IPS-11a (cell line): ENCODE measurements around the gene PWP2.
"Not testable (repeated sequence)": the region's sequence is repeated elsewhere in the genome, so short reads cannot be mapped to it uniquely, and the experiment has no call there.

ENCODE experiments used
- H3K4me3 ChIP-seq: one replicate; pipeline ENCODE4 v1.5.1; 2013; ENCODE audit warnings: low read depth, low read length, control low read depth

PWP2 gene

GRCh38 chr21:44107026-44107501 is at the start of gene PWP2:
Gene PWP2, plus strand, starts transcription at chr21:44107399. Its CDS starts 18 bp downstream, at chr21:44107417.
- not testable (repeated sequence) for H3K4me3 ChIP-seq

DNA sequence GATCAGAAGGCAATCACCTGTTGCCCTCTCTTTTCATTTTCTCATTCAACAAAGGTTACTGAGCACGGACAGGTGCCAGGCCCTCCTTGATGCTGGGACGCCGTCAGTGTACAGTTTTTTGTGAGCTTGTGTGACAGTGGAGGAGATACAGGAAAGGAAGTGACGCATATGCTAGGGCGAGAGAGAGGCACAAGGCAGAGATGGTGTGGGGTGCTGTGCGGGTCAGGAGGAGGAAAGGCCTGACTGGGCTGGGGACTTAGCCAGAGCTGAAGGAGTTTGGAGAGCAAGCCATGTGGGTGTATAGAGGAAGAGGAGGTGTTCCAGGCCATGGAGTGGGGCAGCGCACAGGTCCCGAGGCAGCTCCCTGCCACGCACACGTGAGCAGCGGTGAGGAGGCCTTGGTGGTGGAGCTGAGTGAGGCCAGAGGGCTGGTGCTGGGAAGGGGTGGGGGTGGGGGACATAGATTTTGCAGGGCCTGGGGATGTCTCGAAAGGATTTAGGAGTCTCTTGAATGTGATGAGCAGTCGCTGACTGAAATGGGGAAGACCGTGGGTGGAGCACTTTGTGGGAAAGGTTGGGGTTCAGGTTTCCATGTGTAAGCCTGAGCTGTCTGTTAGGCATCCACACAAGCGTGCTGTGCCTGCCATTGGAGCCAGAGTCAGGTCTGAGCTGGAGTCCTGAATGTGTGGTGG is 49.1 kb upstream of the PWP2 start:
- H3K4me3 ChIP-seq, result no peak overlapping the region

GRCh38 chr21:44058652-44058964 is 48.6 kb upstream of the PWP2 start:
- no peak overlapping the region for H3K4me3 ChIP-seq

GRCh38 chr21:44058981-44059380 is 48.2 kb upstream of the PWP2 start:
- no peak overlapping the region for H3K4me3 ChIP-seq

- H3K4me3 ChIP-seq, result no peak overlapping the region
These were observed 47.5 kb upstream of the PWP2 start for GRCh38 chr21:44059710-44060109.

DNA sequence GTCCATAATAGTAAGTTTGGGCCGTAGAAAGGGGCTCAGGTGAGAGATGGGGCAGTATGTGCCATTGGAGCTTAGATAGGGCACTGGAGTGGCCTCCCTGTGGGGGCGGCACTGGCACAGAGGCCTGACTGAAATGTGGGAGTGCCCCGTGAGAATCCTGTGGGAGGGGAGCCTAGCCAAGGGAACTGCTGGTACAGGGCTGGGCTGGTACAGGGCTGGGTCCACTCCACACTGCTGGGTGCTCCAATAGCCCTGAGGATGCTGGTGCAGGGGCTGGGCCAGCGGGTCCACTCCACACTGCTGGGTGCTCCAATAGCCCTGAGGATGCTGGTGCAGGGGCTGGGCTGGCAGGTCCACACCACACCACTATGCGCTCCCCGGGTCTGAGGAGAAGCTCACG is 44.8 kb upstream of the PWP2 start:
- no peak overlapping the region for H3K4me3 ChIP-seq

DNA sequence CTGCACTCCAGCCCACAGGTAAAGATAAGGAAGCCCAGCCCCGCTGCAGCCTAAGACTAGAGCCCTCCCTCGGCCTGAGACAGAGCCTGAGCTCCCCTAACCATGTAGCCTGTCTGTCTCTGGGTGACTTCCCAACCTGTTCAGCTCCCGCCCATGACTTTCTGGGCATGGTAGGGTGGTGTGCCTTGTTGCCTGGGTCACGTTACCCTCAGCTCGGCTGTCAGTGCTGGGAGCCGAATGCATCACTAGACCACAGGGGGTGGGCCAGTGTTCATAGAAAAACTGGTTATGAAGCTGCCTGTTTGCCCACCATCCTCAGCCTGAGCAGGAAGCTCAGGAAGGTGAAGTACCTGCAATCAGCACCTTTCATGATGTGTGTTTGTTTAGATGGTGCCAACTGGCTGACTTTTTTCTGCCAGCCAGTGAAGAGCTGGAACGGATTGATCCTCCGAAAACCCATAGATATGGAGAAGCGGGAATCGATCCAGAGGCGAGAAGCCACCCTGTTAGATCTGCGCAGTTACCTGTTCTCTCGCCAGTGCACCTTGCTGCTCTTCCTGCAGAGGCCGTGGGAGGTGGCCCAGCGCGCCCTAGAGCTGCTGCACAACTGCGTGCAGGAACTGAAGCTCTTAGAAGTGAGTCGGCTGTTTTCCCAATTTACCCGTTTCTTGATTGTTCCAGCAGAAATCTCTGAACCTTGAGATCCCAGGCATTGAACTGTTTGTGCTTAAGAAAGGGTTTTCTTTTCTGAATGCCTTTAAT is 43.9 kb upstream of the PWP2 start:
- no peak overlapping the region for H3K4me3 ChIP-seq

GRCh38 chr21:44064852-44065403 is 42.3 kb upstream of the PWP2 start:
- H3K4me3 ChIP-seq, result no peak overlapping the region

- H3K4me3 ChIP-seq, result no peak overlapping the region
These were observed 41.8 kb upstream of the PWP2 start for GRCh38 chr21:44065428-44065827.

DNA sequence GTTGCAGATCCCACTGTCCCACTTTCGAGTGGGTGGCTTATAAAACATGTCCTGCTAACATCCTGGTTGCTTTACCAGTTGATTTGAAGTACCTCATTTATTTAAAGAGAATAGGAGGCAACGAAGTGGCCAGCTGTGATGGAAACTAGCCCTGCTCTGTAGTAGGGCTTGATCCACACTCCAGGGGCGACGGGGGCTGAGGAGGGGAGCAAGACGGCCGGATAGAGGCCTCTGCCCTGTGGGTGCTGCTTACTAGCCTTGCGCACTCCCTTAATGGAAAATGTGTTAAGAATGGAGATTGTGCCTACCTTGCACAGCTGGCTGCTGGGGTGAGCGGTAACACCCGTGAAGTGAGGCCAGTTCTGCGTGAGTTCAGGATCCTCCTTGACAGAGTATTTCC is 41.1 kb upstream of the PWP2 start:
- H3K4me3 ChIP-seq, result no peak overlapping the region

GRCh38 chr21:44067011-44067839 is 40.0 kb upstream of the PWP2 start:
- H3K4me3 ChIP-seq, result no peak overlapping the region

DNA sequence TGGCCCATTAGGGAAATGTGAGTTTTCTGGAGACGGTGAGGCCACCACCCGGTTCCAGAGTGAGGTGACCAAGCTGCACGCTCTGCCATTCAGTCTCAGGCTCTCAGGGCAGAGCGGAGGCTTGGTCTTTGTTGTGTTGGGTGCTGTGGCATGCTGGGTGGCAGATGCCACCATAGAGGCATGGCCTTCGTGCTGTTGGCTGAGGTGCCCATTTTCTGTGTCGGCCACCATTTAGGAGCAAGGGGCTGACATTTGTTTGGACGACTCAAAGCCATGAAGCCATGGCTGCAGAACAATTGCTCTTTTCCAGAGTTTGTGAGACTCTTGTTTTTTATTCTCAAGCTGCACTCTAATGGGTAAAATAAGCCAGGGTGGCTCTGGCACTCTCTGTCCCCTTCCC is 36.8 kb upstream of the PWP2 start:
- H3K4me3 ChIP-seq, result no peak overlapping the region

DNA sequence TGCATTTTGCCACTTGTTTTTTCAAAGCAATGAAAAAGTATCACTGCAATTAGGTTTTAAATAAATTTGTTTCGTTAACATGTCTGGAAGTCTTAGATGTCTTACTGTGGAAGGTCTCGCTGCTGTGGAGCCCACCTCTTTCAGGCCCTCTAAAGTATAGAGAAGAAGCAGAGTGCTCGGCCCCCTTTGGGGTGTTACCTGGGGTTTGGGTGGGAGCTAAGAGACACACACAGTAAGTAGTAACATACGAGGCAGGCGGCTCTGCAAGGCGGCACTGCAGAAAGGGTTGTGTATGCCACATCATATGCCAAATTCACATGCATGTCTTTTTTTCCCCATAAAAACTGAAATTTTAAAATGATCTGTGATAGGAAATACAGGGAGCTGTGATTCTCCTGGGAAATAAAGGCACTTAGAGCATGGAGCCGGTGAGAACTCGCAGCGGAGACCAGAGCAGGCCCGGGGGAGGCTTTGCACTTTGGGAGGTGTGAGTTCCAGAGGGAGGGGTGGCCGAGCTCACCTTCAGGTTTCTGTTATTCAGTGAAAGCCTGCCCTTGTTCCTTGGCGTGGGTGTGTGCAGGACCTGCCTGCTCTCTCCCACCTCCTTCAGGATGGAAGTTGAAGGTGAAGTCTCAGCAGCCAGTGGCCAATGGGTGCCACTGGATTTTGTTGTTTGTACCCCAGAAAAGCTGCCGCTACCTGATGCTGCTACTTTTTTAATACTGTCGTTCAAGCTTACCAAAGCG is 35.7 kb upstream of the PWP2 start:
- H3K4me3 ChIP-seq, result no peak overlapping the region

DNA sequence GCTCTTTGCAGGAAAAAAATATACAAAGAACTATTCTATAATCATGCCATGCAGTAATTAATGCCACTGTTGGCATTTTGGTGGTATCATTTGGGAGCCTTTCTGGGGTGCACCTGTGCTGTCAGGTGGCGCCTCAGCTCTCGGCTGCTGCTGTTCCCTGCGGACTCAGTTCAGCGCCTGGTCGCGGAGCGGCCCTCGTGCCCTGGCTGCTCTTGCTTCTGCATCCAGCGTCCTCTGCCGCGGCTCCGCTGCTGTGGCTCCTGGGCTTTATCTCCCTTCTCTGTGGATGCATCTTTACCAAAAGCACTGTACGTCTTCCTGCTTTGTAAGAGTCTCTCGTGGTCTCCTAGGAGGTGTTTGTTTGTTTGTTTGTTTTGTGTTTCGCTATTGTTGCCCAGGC is 35.1 kb upstream of the PWP2 start:
- H3K4me3 ChIP-seq, result no peak overlapping the region

- H3K4me3 ChIP-seq, result no peak overlapping the region
These were observed 32.8 kb upstream of the PWP2 start for GRCh38 chr21:44074315-44074958.

DNA sequence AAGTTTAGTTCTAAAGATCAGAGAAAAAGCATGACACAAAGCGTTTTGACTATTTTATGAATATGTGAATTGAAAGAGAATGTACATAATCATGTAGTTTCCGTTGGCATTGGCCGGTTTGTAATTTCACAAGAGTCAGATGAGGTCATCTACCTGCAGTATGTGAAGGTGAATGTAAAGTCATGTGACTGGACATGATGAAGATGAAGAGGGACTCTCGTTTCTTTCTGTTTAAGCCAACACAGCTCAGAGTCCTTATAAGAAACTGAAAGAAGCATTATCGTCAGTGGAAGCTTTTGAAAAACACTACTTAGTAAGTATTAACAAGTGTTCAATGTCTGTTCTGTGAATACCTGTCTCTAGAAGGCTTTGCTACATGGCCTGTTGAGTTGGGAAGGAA is 30.9 kb upstream of the PWP2 start:
- H3K4me3 ChIP-seq, result no peak overlapping the region

DNA sequence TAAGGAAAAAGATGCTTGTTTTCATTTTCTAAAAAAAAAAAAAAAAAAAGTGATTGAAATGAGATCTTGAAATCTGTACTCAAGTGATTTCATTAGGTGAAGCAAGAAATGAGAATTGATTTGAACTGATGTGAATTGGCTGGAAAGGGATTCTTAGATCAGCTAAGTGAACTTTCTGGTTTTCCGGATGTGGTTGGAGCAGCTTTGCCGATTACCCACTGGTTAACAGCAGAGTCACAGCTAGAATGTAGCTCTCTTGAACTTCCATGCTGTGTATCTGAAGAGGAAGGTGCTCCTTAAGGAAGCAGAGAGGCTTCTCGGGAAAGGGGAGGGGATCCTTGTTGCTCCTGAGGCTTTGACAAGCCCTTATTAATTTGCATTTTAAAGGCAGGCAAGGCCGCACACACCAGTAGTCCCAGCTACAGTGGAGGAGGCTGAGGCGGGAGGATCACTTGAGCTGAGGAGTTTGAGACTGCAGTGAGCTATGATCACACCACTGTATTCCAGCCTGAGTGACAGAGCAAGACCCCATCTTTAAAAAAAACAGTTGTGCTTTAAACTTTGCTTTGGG is 28.7 kb upstream of the PWP2 start:
- H3K4me3 ChIP-seq, result no peak overlapping the region

DNA sequence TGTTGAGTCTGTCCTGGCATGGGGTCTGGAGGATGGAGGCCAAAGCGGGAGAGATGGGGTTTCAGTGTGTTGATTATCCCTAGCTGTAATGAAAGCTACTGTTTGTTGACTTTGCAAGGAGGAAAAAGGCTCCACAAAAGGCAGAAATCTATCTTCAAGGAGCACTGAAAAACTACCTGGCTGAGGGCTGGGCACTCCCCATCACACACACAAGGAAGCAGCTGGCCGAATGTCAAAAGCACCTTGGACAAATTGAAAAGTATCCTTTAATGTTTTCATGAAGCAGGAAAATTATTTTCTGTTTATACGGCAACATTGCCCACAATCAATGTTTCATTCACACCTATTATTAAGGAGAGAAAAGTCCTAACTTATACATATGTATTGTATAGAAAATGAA is 27.8 kb upstream of the PWP2 start:
- no peak overlapping the region for H3K4me3 ChIP-seq

- H3K4me3 ChIP-seq, result no peak overlapping the region
These were observed 27.4 kb upstream of the PWP2 start for GRCh38 chr21:44079846-44080245.
